Ecto neural progenitor cell (in vitro differentiated cells): Measurements from ENCODE around the gene TMEM18.
A peak's percentile ranks its signal among the peaks of the same experiment; 100 is the strongest.
"Not testable (repeated sequence)": the region's sequence is repeated elsewhere in the genome, so short reads cannot be mapped to it uniquely, and the experiment has no call there.

ENCODE experiments used
- DNase-seq: peaks from one replicate; pipeline ENCODE4 v3.0.0-alpha.2; 2018; ENCODE audit warnings: low spot score

The TMEM18 gene

GRCh38 chr2:693606-694005, 16.4 kb upstream of the TMEM18 start:
- no peak for DNase-seq

GRCh38 chr2:692767-693166, 15.6 kb upstream of the TMEM18 start:
- no peak for DNase-seq

GRCh38 chr2:691821-692761, 14.9 kb upstream of the TMEM18 start:
- DNase-seq, result no peak

DNA sequence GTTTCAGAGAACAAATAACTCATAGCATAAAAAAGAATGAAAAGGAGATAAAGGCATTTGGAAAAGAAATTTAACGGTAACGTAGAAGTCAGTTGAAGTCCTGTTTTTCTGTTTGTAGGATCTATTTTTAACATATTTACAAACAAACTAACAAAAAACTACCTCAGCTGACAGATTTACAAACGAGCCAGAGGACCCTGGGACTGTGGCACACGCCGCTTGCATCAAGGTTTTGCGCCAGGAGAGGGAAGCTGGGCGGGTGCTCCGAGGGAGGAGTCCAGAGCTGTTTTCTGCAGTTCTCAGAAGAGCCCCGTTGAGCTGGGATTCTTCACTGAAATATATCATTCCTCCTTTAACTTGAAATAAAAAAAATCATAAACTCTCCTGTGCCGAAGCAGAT, 13.6 kb upstream of the TMEM18 start:
- DNase-seq, result no peak

GRCh38 chr2:689877-690510, 12.8 kb upstream of the TMEM18 start:
- no peak for DNase-seq

DNA sequence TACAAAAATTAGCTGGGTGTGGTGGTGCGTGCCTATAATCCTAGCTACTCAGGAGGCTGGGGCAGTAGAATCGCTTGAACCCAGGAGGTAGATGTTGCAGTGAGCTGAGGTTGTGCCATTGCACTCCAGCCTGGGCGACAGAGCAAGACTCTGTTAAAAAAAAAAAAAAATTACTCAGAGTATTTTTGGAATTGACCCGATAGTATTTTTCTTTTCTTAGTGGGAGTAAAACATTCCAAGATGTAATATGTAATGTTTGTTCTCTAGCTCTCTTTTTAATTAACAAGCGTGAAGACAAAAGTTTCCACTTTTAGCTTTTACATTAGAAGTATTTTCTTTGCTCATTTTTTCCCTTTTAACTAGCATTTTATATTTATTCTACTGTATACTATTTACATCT, 12.0 kb upstream of the TMEM18 start:
- DNase-seq, result no peak

DNA sequence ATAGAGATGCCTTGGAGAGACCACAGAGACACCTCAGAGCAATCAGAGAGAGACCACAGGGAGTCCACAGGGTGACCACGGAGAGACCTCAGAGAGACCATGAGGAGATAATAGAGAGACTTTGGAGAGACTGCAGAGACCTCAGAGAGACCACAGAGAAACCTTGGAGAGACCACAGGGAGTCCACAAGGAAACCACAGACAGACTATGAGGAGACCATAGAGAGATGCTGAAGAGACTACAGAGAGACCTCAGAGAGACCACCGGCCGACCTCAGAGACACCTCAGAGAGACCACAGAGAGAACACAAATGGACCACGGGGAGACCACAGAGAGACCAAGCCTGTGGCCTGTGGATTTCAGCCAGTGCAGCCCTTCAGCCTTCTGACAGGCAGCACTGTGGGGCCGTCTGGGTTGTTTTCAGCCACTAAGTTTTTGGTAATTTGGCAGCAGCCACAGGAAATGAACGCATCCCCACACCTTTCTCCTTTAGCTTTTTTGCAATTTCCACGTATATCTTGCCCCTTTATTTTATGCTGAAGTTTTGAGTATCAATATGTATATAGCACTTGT, 11.4 kb upstream of the TMEM18 start:
- DNase-seq, result no peak

GRCh38 chr2:685421-685820, 8.2 kb upstream of the TMEM18 start:
- DNase-seq, result no peak

DNA sequence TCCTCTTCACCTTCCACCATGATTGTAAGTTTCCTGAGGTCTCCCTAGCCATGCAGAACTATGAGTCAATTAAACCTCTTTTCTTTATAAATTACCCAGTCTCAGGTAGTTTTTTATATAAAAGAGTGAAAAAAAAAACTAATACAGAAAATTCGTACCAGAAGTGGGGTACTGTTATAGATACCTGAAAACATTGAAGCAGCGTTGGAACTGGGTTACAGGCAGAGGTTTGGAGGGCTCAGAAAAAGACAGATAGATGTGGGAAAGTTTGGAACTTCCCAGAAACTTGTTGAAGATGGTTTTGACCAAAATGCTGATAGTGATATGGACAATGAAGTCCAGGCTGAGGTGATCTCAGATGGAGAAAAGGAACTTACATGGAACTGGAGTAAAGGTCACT, 7.7 kb upstream of the TMEM18 start:
- not testable (repeated sequence) for DNase-seq

GRCh38 chr2:682226-682625, 5.0 kb upstream of the TMEM18 start:
- no peak for DNase-seq

DNA sequence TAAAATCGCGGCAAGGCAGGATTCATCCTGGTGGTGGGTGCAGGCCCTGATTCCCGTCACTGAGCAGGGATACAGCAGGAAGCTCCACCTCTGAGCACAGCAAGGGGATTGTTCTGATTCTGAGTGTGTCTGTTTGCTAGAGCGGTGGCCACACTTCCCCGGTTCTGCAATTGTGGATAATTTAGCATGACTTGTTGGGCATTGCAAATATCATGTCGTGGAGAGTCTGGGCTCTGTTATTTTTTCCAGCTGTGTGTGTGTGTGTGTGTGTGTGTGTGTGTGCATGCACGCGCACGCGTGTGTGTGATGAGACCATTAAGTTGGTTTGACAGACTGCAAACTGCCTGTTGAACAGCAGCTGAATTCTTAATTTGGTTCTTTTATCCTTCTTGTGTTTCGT, 4.1 kb upstream of the TMEM18 start:
- no peak for DNase-seq

DNA sequence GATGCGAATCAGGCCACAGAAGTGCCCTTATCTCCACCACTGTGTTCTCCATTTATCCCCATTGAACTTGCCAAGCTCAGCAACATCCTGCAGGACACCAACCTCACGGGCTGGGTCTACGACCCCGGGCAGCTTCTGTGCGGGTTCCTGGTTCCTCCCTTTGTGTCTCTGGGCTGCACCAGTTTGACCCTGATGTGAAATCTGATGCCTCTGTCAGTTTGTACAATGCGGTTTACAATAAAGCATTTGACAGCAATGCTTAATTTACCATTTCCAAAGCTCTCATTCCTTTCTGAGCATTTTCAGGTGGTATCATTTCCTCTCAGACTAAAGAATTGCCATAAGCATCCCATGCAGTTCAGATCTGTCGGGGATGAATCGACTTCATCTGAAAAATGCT, 3.3 kb upstream of the TMEM18 start:
- peak; percentile 34 for DNase-seq

GRCh38 chr2:678964-679363, 1.8 kb upstream of the TMEM18 start:
- peak; percentile 11 for DNase-seq

DNA sequence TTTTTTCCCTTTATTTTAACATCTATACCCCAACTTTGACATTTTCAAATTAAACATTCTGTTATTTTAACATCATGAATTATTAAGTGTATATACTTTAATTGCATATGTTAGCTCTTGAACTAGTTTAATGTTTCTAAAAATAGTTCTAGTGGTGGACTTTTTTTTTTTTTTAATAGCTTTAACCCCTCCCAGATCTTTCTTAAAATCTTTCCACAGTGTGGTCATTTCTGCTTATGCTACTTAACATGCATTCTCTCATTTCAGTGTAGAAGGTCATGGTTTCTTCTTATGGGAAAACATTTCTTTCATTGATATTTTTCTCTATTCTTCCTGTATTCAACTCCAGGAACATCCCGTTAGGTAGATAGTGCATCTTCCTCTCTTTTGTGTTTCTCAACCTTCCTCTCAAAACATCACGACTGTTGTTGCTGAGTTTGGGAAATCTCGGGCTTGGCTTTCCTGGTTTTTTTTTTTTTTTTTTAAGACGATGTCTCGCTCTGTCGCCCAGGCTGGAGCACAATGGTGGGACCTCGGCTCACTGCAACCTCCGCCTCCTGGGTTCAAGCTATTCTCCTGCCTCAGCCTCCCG, 849 bp upstream of the TMEM18 start:
- no peak for DNase-seq

- peak; percentile 99 for DNase-seq
These were observed 555 bp downstream of the TMEM18 start for GRCh38 chr2:676647-677055.

- peak; percentile 79 for DNase-seq
These were observed 1.1 kb downstream of the TMEM18 start for GRCh38 chr2:675982-676646.

DNA sequence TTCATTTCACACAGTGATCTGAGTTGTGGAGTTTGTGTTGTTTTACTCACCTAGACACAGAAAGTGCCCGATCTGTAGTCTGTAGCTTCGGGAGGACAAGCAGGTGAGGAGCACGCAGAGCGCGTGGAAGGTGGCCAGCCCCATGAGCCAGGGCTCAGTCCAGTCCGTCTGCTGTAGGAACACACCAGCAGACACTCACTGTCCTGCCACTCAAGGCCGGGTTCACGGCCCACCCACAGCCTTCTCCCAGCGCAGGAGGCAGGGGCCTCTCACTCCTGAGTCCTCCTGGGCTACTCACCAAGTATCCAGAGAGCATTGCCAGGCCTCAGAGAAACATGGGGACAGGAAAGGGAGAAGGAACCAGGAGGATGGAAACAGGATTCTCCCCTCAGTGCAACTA, 1.7 kb downstream of the TMEM18 start:
- no peak for DNase-seq

- DNase-seq, result peak; percentile 11
These were observed 2.2 kb downstream of the TMEM18 start for GRCh38 chr2:675051-675450.

DNA sequence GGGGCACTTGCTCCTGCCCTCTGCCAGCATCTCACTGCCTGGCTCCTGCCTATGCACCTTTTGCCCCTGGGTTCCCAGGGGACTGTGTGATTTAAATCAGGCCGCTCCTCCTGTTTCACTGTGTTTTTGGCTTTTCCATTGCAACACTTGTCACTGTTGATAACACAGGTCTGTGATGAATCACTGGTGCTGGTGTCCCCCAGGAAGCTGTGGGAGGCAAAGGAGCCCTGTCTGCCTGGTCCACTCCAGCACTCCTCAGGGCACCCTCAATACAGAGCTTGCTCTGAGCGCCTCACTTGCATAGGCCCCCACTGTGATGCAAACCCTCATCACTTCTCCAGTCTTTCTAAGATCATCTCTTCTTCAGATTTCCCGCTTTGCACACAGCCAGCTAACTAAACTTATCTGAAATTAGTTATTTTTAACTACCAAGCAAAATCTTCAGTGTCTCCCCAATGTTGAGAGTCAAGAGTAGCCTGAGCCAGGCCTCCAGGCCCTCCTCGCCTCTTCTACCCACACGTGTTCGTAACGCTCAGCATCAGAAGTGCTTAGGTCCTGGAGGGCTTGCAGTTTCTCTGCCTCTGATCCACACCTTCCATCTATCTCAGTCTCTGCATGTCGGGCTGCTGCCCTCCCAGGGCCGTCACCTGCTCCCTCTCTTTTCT, 2.8 kb downstream of the TMEM18 start:
- peak; percentile 27 for DNase-seq

DNA sequence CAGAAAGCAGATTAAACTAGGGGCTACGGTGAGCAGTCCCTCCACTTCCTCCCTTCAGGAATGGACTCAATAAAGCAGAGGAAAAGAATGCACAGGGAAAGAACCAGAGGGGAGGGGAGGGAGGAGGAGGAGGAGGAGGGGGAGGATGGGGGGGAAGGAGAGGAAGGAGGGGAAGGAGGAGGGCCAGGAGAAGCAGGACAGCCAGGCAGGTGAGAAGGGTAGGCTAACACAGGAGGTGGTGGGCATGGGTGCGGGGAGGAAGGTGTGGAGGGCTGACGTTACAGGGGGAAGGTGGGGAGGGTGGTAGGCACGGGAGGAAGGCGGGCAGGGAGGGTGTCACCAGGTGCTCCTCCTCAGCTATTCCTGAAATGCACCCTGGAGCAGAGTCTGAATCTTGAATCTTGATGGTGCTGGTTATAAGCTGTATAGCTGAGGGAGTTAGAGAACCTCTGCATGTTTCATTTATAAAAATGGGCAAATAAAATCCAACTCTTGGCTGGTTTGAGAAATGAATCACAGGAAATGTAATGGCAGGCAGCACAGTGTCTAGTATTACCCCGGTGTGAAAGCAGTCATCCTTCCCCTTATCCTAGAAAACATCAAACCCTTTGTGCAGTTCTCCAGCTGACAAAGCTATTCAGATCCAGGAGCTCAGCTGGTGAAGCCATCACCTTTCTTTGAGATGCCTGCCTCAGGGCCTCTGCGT, 3.4 kb downstream of the TMEM18 start:
- DNase-seq, result peak; percentile 11

DNA sequence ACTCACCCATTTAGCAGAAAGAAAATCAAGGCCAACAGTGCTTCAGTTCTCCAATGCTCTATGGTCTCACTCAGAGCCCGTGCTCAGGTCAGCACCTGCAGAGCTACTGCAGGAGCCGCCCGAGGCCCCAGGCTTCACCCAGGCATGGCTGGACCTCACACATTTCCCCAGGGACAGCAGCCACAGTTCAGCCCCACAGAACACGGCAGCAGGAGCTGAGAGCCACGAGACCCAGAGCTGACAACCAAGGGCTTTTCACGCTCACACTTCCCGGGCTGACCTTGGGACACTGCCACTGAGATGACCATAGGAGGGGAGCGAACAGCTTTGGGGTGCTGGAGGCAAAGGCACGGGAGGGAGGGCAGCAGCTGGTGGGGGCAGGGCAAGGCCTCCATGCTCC, 4.2 kb downstream of the TMEM18 start:
- DNase-seq, result peak; percentile 21
